ENCODE data around the gene KLHL14. TPM values are rescaled to one million over a fixed set of nuclear protein-coding genes. Genes with fewer than 3 reads are reported as not detected.

Gene KLHL14
- total and polyA plus RNA-seq, 2 of the 13 experiments (the other 11 are each of a cell fraction or from before 2014, with no cell fraction given) = 16.0 to 41.8 TPM

DNA sequence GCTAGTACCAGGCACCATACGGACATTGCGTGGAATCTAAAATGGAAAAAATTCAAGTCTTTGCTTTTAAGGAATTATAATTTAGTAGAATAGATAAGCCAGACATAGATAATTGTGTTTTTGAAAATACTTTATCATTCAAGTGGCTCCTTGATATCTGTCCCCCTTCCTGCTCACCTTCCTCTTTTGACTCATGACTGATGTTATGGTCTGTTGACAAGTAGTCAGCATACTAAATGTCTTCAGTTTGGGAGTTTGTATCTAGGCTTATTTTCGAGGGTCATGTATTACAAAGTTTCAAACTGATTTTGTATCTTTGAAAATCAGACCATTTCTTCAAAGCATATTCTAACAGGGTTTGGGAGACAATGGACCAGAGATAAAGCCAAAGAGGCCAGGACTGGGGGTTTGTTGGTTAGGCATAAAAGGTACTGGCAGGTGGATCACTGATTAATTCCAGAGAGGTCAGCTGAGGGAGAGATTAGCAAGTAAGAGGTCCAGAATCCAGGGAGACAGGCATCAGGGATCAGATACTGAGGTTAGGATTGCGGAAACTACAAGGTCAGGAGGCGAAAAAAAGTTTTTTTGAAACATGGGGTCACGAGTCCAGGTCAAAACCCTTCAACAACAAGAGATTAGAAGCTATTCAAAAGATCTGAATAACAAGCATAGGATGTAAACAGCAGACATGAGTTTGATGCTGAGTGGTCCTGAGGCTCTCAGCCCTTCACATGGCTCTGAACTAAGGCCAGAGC lies 31.5 kb upstream of the KLHL14 start (continued):
- TF ChIP-seq, protein P1, sequence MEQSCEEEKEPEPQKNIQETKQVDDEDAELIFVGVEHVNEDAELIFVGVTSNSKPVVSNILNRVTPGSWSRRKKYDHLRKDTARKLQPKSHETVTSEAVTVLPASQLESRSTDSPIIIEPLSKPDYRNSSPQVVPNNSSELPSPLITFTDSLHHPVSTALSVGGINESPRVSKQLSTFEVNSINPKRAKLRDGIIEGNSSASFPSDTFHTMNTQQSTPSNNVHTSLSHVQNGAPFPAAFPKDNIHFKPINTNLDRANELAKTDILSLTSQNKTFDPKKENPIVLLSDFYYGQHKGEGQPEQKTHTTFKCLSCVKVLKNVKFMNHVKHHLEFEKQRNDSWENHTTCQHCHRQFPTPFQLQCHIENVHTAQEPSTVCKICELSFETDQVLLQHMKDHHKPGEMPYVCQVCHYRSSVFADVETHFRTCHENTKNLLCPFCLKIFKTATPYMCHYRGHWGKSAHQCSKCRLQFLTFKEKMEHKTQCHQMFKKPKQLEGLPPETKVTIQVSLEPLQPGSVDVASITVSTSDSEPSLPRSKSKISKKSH (CRISPR knock-in tag; IDR thresholded peaks at IDR 0.05; ENCODE audit: borderline replicate concordance) = no peak
- TF ChIP-seq, protein P2, sequence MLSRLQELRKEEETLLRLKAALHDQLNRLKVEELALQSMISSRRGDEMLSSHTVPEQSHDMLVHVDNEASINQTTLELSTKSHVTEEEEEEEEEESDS (CRISPR knock-in tag; IDR thresholded peaks at IDR 0.05; ENCODE audit: borderline replicate concordance) = no peak
- TF ChIP-seq PAX8 (CRISPR knock-in tag; IDR thresholded peaks at IDR 0.05; ENCODE audit: borderline replicate concordance) (no peak), RBFOX2 (IDR thresholded peaks at IDR 0.05; ENCODE audit: low read depth, low read length) (0 out of 2 replicates have a peak, but pooled peaks have one; percentile 19), SKI (IDR thresholded peaks at IDR 0.05; ENCODE audit: partially characterized antibody) (peak; percentile 21), ZBTB42 (CRISPR knock-in tag; IDR thresholded peaks at IDR 0.05) (no peak), SUZ12 (IDR thresholded peaks at IDR 0.05; ENCODE audit: low read depth, low read length) (no peak), PHF5A (CRISPR knock-in tag; IDR thresholded peaks at IDR 0.05; ENCODE audit: low read depth, unreplicated experiment) (peak; percentile 42), ATF7-NPFF (CRISPR knock-in tag; IDR thresholded peaks at IDR 0.05; ENCODE audit: low read depth) (no peak), NFATC3 (CRISPR knock-in tag; IDR thresholded peaks at IDR 0.05) (no peak), NPAS2 (CRISPR knock-in tag; IDR thresholded peaks at IDR 0.05; ENCODE audit: borderline replicate concordance) (no peak), RAD21 (CRISPR knock-in tag; IDR thresholded peaks at IDR 0.05) (0 out of 2 replicates have a peak, but pooled peaks have one; percentile 30), ZNF672 (CRISPR knock-in tag; IDR thresholded peaks at IDR 0.05) (no peak), RFX3 (CRISPR knock-in tag; IDR thresholded peaks at IDR 0.05) (no peak), ADNP (CRISPR knock-in tag; IDR thresholded peaks at IDR 0.05) (no peak), NFYC (CRISPR knock-in tag; IDR thresholded peaks at IDR 0.05) (0 out of 2 replicates have a peak, but pooled peaks have one; percentile 8), ZNF850 (CRISPR knock-in tag; conservative IDR thresholded peaks at IDR 0.05) (no peak), ZNF354B (CRISPR knock-in tag; IDR thresholded peaks at IDR 0.05) (no peak), ZC3H13 (CRISPR knock-in tag; IDR thresholded peaks at IDR 0.05) (0 out of 2 replicates have a peak, but pooled peaks have one; percentile 49), SAP130 (CRISPR knock-in tag; IDR thresholded peaks at IDR 0.05; ENCODE audit: low read depth) (peak; percentile 76), HIVEP1 (CRISPR knock-in tag; IDR thresholded peaks at IDR 0.05) (no peak), RBM39 (IDR thresholded peaks at IDR 0.05; ENCODE audit: low read depth, low read length, poor library complexity, severe bottlenecking) (no peak), CREM (IDR thresholded peaks at IDR 0.05) (peak; percentile 92), CREM (CRISPR knock-in tag; IDR thresholded peaks at IDR 0.05) (no peak), ARNTL (CRISPR knock-in tag; IDR thresholded peaks at IDR 0.05) (peak; percentile 82), REPIN1 (CRISPR knock-in tag; IDR thresholded peaks at IDR 0.05; ENCODE audit: borderline replicate concordance, low read depth) (peak; percentile 84), MAFK (conservative IDR thresholded peaks at IDR 0.05 in 1 of 2, IDR thresholded peaks at IDR 0.05 in 1 of 2; ENCODE audit: low read length in 2 of 2) (no peak)
- TF ChIP-seq, protein P3, sequence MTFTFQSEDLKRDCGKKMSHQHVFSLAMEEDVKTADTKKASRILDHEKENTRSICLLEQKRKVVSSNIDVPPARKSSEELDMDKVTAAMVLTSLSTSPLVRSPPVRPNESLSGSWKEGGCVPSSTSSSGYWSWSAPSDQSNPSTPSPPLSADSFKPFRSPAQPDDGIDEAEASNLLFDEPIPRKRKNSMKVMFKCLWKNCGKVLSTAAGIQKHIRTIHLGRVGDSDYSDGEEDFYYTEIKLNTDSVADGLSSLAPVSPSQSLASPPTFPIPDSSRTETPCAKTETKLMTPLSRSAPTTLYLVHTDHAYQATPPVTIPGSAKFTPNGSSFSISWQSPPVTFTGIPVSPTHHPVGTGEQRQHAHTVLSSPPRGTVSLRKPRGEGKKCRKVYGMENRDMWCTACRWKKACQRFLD (CRISPR knock-in tag; IDR thresholded peaks at IDR 0.05; ENCODE audit: borderline replicate concordance) = no peak
- TF ChIP-seq, protein P4, sequence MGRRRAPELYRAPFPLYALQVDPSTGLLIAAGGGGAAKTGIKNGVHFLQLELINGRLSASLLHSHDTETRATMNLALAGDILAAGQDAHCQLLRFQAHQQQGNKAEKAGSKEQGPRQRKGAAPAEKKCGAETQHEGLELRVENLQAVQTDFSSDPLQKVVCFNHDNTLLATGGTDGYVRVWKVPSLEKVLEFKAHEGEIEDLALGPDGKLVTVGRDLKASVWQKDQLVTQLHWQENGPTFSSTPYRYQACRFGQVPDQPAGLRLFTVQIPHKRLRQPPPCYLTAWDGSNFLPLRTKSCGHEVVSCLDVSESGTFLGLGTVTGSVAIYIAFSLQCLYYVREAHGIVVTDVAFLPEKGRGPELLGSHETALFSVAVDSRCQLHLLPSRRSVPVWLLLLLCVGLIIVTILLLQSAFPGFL (CRISPR knock-in tag; IDR thresholded peaks at IDR 0.05) = no peak

All from HepG2 (cell line).